GM23338 (cell line): Measurements from ENCODE around the gene CPNE2. TPM values are rescaled to one million over a fixed set of nuclear protein-coding genes. Genes with fewer than 3 reads are reported as not detected.

Source experiments
- ATAC-seq: fragments of 200-7000 bp; cut with Tn5 transposase; 3 replicates; pipeline ENCODE4 v1.9.1; 2020
- DNase-seq: peaks from one replicate; pipeline ENCODE4 v3.0.0-alpha.2; 2015; ENCODE audit warnings: low spot score
- H2AFZ ChIP-seq: fragments of 200-600 bp; sonication (generic); 2 replicates; pipeline ENCODE4 v1.8.0; 2016; ENCODE audit warnings: antibody characterized with exemption, mild to moderate bottlenecking, moderate library complexity
- H3F3A ChIP-seq: fragments of 200-600 bp; sonication (generic); replicated peaks from 2 replicates; pipeline ENCODE4 v1.8.0; 2017; ENCODE audit warnings: antibody characterized with exemption, mixed run types, low read depth
- H3K27ac ChIP-seq: fragments of 200-600 bp; sonication (generic); 2 replicates; pipeline ENCODE4 v1.6.1; 2016; ENCODE audit warnings: low read depth
- H3K27me3 ChIP-seq: fragments of 200-600 bp; sonication (generic); 2 replicates; pipeline ENCODE4 v1.8.0; 2016; ENCODE audit warnings: mild to moderate bottlenecking, mixed run types, moderate library complexity; ENCODE audit not compliant: insufficient read depth
- H3K36me3 ChIP-seq: fragments of 200-600 bp; sonication (generic); 2 replicates; pipeline ENCODE4 v1.8.0; 2016; ENCODE audit warnings: mild to moderate bottlenecking; ENCODE audit not compliant: insufficient read depth
- H3K4me1 ChIP-seq: fragments of 200-600 bp; sonication (generic); 2 replicates; pipeline ENCODE4 v1.8.0; 2016; ENCODE audit warnings: mild to moderate bottlenecking, moderate library complexity; ENCODE audit not compliant: insufficient read depth
- H3K4me2 ChIP-seq: fragments of 200-600 bp; sonication (generic); 2 replicates; pipeline ENCODE4 v1.7.1; 2017; ENCODE audit warnings: mixed run types
- H3K4me3 ChIP-seq: fragments of 200-600 bp; sonication (generic); 2 replicates; pipeline ENCODE4 v1.6.1; 2016; ENCODE audit warnings: mixed run types
- H3K79me2 ChIP-seq: fragments of 200-600 bp; sonication (generic); replicated peaks from 2 replicates; pipeline ENCODE4 v1.8.0; 2017; ENCODE audit warnings: mild to moderate bottlenecking; ENCODE audit not compliant: insufficient read depth
- H3K9me2 ChIP-seq: fragments of 200-600 bp; sonication (generic); 2 replicates; pipeline ENCODE4 v1.8.0; 2017; ENCODE audit not compliant: insufficient read depth
- H4K20me1 ChIP-seq: fragments of 200-600 bp; sonication (generic); replicated peaks from 2 replicates; pipeline ENCODE4 v1.8.0; 2017; ENCODE audit warnings: mild to moderate bottlenecking; ENCODE audit not compliant: insufficient read depth
- H3K27ac Mint-ChIP-seq: 2 replicates; pipeline ENCODE4 v1.8.0; 2020; ENCODE audit warnings: inconsistent platforms, mild to moderate bottlenecking, moderate library complexity, mixed read lengths
- H3K27me3 Mint-ChIP-seq: 3 replicates; pipeline ENCODE4 v1.8.0; 2022; ENCODE audit warnings: low read depth, mild to moderate bottlenecking, moderate library complexity, mixed read lengths, inconsistent platforms; ENCODE audit not compliant: insufficient read depth, poor library complexity
- H3K36me3 Mint-ChIP-seq: 3 replicates; pipeline ENCODE4 v1.8.0; 2021; ENCODE audit warnings: low read depth, mild to moderate bottlenecking, inconsistent platforms, moderate library complexity, mixed read lengths
- H3K4me1 Mint-ChIP-seq: 3 replicates; pipeline ENCODE4 v1.8.0; 2020; ENCODE audit warnings: mild to moderate bottlenecking, inconsistent platforms, mixed read lengths
- H3K4me3 Mint-ChIP-seq: 3 replicates; pipeline ENCODE4 v1.8.0; 2021; ENCODE audit warnings: moderate library complexity, mild to moderate bottlenecking, inconsistent platforms, mixed read lengths
- H3K9me3 Mint-ChIP-seq: 3 replicates; pipeline ENCODE4 v1.8.0; 2020; ENCODE audit warnings: moderate library complexity, mild to moderate bottlenecking, inconsistent platforms, mixed read lengths
- CREB1 ChIP-seq: fragments of 250-450 bp; sonication (Bioruptor Pico); IDR thresholded peaks from 2 replicates; pipeline ENCODE4 v1.5.0; 2020; ENCODE audit warnings: low read depth, mild to moderate bottlenecking, moderate library complexity
- EZH2phosphoT487 ChIP-seq: fragments of 200-600 bp; sonication (generic); IDR thresholded peaks from one replicate; pipeline ENCODE4 v1.8.1; 2018; ENCODE audit warnings: antibody characterized with exemption; ENCODE audit not compliant: unreplicated experiment
- JUNB ChIP-seq: IDR thresholded peaks from one replicate; pipeline ENCODE4 v1.6.1; 2016; ENCODE audit warnings: antibody characterized with exemption; ENCODE audit not compliant: unreplicated experiment
- NANOG ChIP-seq: IDR thresholded peaks from 2 replicates; pipeline ENCODE4 v1.6.1; 2016; ENCODE audit warnings: antibody characterized with exemption, borderline replicate concordance
- STAT1 ChIP-seq: IDR thresholded peaks from one replicate; pipeline ENCODE4 v1.6.1; 2016; ENCODE audit warnings: antibody characterized with exemption; ENCODE audit not compliant: unreplicated experiment
- ZNF114 ChIP-seq: fragments of 250-450 bp; sonication (Bioruptor Pico); IDR thresholded peaks from 2 replicates; pipeline ENCODE4 v1.5.0; 2020; ENCODE audit warnings: mild to moderate bottlenecking, moderate library complexity
- ZNF331 ChIP-seq: fragments of 250-450 bp; sonication (Bioruptor Pico); IDR thresholded peaks from 2 replicates; pipeline ENCODE4 v1.5.0; 2020; ENCODE audit warnings: low read depth, mild to moderate bottlenecking, moderate library complexity
- polyA plus RNA-seq: library from polyadenylated mRNA; unstranded; fragments of >200 nt; fragmentation: Nextera tagmentation; extraction: Ambion mirVana; gene quantifications from 2 replicates; pipeline ENCODE4 v1.2.1, GENCODE V29; 2016
- total RNA-seq: library from RNA; depleted of rRNA; stranded (reverse); fragments of >200 nt; shearing (Covaris generic); gene quantifications from 2 replicates; pipeline ENCODE4 v1.2.3, GENCODE V29; 2014
- TF ChIP-seq, protein P1 (sequence below): IDR thresholded peaks from 2 replicates; pipeline ENCODE4 v1.6.1; 2016; ENCODE audit warnings: antibody characterized with exemption
- TF ChIP-seq, protein P2 (sequence below), 2 experiments: fragments of 200-600 bp in 1 of 2; sonication (generic) in 1 of 2; conservative IDR thresholded peaks; 2 replicates each; pipeline versions ENCODE4 v1.5.1 to v1.6.1; 2016 to 2017; ENCODE audit warnings: antibody characterized with exemption in 2 of 2, low read depth in 2 of 2, mild to moderate bottlenecking in 2 of 2, moderate library complexity in 1 of 2
- TF ChIP-seq, protein P3 (sequence below): IDR thresholded peaks from one replicate; pipeline ENCODE4 v1.6.1; 2018; ENCODE audit warnings: antibody characterized with exemption; ENCODE audit not compliant: unreplicated experiment

The CPNE2 gene
- total and polyA plus RNA-seq, 2 experiments from 2014 or later: 7.1 to 11.3 TPM

DNA sequence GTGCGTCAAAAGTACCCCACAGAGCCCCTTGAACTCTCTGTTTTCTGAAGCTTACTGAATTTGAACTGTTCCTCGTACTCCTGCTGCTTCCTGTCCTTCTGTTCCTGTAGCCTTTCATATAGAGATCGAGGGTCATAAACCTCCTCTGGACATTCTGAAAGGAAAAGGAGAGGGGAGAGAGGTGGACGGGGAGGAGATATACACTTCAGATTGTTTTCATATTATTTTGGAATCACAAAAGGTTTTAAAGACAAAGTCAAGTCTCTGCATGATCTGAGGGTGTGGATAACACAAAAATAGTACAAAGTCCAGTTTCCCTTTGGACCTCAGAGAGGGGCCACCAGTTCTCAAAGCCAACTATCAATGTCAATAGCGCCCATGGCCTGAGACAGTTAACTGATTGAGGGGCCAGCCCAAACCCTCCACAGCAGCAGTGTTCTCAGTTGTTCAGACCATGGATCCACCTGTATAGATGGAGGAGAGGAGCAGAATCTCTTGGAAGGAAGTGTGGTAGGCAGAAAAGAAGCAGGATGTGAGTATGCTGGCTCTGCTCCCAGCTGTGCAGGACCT, 80.4 kb downstream of the CPNE2 start (continued):
- TF ChIP-seq, protein P1, sequence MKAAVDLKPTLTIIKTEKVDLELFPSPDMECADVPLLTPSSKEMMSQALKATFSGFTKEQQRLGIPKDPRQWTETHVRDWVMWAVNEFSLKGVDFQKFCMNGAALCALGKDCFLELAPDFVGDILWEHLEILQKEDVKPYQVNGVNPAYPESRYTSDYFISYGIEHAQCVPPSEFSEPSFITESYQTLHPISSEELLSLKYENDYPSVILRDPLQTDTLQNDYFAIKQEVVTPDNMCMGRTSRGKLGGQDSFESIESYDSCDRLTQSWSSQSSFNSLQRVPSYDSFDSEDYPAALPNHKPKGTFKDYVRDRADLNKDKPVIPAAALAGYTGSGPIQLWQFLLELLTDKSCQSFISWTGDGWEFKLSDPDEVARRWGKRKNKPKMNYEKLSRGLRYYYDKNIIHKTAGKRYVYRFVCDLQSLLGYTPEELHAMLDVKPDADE: no peak
- TF ChIP-seq, protein P2, sequence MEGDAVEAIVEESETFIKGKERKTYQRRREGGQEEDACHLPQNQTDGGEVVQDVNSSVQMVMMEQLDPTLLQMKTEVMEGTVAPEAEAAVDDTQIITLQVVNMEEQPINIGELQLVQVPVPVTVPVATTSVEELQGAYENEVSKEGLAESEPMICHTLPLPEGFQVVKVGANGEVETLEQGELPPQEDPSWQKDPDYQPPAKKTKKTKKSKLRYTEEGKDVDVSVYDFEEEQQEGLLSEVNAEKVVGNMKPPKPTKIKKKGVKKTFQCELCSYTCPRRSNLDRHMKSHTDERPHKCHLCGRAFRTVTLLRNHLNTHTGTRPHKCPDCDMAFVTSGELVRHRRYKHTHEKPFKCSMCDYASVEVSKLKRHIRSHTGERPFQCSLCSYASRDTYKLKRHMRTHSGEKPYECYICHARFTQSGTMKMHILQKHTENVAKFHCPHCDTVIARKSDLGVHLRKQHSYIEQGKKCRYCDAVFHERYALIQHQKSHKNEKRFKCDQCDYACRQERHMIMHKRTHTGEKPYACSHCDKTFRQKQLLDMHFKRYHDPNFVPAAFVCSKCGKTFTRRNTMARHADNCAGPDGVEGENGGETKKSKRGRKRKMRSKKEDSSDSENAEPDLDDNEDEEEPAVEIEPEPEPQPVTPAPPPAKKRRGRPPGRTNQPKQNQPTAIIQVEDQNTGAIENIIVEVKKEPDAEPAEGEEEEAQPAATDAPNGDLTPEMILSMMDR (conservative IDR thresholded peaks at IDR 0.05; ENCODE audit: low read depth in 2 of 2): no peak
- TF ChIP-seq ZNF331 (CRISPR knock-in tag) (no peak), JUNB (no peak), CREB1 (no peak)
- TF ChIP-seq, protein P3, sequence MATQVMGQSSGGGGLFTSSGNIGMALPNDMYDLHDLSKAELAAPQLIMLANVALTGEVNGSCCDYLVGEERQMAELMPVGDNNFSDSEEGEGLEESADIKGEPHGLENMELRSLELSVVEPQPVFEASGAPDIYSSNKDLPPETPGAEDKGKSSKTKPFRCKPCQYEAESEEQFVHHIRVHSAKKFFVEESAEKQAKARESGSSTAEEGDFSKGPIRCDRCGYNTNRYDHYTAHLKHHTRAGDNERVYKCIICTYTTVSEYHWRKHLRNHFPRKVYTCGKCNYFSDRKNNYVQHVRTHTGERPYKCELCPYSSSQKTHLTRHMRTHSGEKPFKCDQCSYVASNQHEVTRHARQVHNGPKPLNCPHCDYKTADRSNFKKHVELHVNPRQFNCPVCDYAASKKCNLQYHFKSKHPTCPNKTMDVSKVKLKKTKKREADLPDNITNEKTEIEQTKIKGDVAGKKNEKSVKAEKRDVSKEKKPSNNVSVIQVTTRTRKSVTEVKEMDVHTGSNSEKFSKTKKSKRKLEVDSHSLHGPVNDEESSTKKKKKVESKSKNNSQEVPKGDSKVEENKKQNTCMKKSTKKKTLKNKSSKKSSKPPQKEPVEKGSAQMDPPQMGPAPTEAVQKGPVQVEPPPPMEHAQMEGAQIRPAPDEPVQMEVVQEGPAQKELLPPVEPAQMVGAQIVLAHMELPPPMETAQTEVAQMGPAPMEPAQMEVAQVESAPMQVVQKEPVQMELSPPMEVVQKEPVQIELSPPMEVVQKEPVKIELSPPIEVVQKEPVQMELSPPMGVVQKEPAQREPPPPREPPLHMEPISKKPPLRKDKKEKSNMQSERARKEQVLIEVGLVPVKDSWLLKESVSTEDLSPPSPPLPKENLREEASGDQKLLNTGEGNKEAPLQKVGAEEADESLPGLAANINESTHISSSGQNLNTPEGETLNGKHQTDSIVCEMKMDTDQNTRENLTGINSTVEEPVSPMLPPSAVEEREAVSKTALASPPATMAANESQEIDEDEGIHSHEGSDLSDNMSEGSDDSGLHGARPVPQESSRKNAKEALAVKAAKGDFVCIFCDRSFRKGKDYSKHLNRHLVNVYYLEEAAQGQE: no peak

DNA sequence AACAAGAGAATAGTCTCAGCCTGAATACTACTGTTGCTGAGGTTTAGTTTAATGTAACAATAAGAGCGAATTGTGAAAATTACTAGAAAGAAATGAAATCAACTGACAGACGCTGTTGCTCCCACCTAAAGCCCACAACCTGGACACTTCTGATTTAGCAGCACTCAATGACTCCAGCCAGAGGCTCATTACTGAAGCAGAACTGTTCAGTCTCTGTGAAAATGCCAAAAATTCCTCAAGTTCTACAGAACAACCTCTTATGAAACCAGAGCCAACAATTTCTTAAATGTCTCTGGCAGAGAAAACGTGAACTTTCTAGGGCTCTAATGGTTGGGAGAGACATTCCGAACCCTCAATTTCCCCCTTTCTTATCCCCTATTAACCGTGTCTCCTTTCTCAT, 83.5 kb downstream of the CPNE2 start:
- Histone ChIP-seq H3K27ac (no peak overlapping the region), H4K20me1 (no peaks in the 10 kb centered on the region; the same call in 1 of the 2 replicates), H3K79me2 (peaks cover 34% of the 10 kb centered on the region), H3K4me1 (0 out of 2 replicates have a peak, but pooled peaks cover 6% of the 10 kb centered on the region), H3F3A (no peaks in the 10 kb centered on the region), H3K36me3 (peaks cover 32% of the 10 kb centered on the region), H3K9me2 (no peaks in the 10 kb centered on the region), H3K4me3 (no peak overlapping the region), H3K4me2 (no peak overlapping the region), H2AFZ (no peak overlapping the region), H3K27me3 (no peaks in the 10 kb centered on the region)
- no peaks in the 10 kb centered on the region for H3K9me3 Mint-ChIP-seq
- no peak overlapping the region for H3K27ac Mint-ChIP-seq
- peaks cover 29% of the 10 kb centered on the region for H3K36me3 Mint-ChIP-seq
- DNase-seq (no peak), ATAC-seq (no peak)
- peaks cover 7% of the 10 kb centered on the region for H3K27me3 Mint-ChIP-seq
- no peak overlapping the region for H3K4me3 Mint-ChIP-seq
- TF ChIP-seq STAT1 (no peak), CREB1 (no peak), EZH2phosphoT487 (no peak), NANOG (no peak), ZNF114 (CRISPR knock-in tag) (no peak)
- TF ChIP-seq, protein P3: no peak
- H3K4me1 Mint-ChIP-seq: peaks cover 6% of the 10 kb centered on the region; the same call in 2 of the 3 replicates
